ENCODE data around the gene PRL.

DNA sequence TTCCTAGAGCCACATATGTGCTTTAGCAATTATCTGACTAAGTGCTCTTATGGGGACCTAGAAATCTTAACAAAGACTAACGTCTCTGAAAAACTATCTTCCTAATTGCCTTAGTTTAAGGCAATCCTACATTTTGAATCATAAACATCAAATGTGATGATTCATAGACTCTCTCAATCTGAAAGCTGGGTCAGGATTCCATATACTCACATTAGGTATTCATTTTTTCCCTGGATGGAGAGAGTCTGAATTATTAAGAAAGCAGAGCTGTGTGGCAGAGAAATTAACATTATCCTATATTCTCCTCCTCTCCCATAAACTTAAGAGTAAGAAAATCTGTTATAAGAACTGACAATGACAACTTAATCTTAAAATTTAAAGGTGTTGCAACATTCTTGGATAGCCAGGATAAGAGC lies 1.6 kb upstream of the PRL start:
- TF ChIP-seq, protein P1, sequence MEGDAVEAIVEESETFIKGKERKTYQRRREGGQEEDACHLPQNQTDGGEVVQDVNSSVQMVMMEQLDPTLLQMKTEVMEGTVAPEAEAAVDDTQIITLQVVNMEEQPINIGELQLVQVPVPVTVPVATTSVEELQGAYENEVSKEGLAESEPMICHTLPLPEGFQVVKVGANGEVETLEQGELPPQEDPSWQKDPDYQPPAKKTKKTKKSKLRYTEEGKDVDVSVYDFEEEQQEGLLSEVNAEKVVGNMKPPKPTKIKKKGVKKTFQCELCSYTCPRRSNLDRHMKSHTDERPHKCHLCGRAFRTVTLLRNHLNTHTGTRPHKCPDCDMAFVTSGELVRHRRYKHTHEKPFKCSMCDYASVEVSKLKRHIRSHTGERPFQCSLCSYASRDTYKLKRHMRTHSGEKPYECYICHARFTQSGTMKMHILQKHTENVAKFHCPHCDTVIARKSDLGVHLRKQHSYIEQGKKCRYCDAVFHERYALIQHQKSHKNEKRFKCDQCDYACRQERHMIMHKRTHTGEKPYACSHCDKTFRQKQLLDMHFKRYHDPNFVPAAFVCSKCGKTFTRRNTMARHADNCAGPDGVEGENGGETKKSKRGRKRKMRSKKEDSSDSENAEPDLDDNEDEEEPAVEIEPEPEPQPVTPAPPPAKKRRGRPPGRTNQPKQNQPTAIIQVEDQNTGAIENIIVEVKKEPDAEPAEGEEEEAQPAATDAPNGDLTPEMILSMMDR (conservative IDR thresholded peaks at IDR 0.05): no peak
- no peak for TF ChIP-seq ZFX (IDR thresholded peaks at IDR 0.05)

All from C4-2B (cell line).